GM10847 (cell line): ENCODE measurements around the gene KLHL29.

Experiments
- POLR2A ChIP-seq: IDR thresholded peaks from 2 replicates; pipeline ENCODE4 v1.6.1; 2011; ENCODE audit not compliant: insufficient read length; ENCODE audit errors: extremely low read depth

The KLHL29 gene

GRCh38 chr2:23459032-23459431 lies 74.1 kb downstream of the KLHL29 start:
- TF ChIP-seq POLR2A, result no peak

DNA sequence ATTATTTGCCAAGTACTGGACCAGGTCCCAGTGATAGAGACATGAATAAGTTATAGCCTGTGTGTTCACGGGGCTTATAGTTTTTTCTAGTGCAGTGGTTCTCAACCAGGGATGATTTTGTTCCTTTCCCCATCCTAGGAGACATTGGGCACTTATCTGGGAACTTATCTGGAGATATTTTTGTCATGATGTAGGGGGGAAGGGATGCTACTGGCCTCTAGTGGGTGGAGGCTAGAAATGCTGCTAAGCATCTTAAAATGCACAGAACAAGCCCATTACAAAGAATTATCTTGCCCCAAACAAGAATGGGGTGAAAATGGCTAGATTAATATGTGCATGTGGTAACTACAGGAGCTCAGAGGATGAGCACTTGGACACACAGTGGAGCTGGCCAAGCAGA lies 75.2 kb downstream of the KLHL29 start:
- no peak for TF ChIP-seq POLR2A

- no peak for TF ChIP-seq POLR2A
These were observed 76.0 kb downstream of the KLHL29 start for GRCh38 chr2:23460993-23461392.

DNA sequence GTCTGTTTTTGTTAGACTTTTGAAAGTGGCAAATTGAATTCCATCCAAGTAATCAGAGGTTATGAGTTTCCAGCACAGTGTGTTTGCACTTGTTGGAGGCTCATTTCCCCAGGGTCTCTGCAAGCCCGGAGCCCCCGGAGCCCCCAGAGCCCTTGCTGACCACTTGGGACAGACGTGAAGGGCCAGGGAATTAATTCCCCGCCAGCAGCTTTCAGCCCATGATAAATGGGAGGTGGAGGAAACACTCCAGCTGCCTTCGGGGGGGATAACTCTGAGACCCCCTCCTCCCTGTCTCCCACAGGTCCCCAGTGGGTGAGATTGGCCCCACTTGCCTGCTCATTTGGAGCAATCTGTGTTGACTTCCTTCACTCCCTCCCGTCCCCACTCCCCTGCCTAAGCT lies 79.2 kb downstream of the KLHL29 start:
- no peak for TF ChIP-seq POLR2A

GRCh38 chr2:23464905-23465537 lies 80.0 kb downstream of the KLHL29 start:
- no peak for TF ChIP-seq POLR2A

GRCh38 chr2:23465936-23466335 lies 81.0 kb downstream of the KLHL29 start:
- TF ChIP-seq POLR2A, result no peak

DNA sequence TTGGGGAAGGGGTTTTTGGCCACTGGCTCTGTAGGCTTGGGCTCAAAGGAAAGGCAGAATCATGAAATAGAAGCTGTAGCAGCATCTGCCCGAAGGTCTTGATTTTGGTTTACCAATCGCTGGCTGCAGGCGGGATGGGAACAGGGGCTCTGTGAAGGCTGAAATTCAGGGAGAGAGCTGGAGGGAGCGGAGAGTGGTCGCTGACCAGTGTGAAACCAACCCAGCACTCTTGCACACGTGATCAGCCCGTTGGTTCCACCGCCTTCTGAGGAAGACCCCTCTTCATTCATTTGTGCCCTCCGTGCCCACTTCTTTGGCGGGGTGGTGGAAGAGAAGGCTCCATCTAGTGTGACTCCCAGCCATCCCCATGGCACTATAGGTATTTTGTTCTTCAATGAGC lies 82.6 kb downstream of the KLHL29 start:
- TF ChIP-seq POLR2A, result no peak

DNA sequence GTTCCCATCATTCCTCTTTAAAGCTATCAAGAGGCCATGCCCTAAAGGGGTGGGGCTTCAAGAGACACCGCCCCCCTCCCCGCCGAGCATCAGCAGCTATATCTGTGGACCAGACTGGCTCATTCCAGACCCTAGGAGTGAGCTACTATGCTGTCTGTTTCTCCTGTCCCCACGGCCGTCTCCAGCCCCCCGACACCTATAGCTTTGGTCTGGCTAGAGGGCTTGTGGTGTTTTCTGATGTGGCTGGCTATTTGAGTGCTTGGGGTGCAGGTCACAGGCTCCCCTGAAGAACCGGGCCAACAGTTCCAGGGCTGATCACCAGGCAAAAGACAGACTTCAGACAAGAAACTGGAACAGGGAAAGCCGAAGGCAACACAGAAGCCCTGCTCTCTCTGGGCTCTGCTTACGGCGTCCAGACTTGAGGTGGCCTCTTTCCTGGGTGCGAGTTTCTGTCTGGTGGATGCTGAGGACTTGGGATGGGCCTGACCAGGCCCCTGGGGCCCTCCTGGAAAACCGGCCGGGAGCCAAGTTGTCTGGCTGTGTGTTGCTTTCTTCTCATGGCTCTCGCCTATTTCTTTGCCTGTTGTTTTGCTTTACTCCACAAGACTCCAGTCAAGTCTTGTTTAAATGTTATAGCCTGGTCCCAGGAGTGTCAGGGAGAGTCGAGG lies 83.6 kb downstream of the KLHL29 start:
- no peak for TF ChIP-seq POLR2A

DNA sequence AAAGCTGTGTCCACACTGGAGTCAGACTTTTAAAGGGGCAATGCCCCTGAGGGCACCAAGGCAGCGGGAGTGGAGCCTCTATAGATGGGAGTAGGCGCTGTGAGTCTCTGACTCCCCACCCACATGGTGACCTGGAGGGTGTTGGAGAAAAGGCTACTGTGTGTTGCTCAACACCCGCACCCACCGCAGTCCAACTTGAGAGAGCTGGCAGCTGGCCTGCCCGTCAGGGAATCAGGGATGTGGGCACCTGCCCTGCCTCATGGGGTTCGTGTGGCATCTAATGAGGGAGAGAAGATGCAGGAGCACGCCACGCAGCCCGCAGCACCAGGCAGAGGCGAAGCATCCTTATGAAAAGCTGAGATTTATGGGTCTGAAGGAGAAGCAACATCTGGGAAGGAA lies 84.2 kb downstream of the KLHL29 start:
- TF ChIP-seq POLR2A, result no peak

- TF ChIP-seq POLR2A, result no peak
These were observed 90.1 kb downstream of the KLHL29 start for GRCh38 chr2:23475036-23475435.

GRCh38 chr2:23475473-23475872 lies 90.5 kb downstream of the KLHL29 start:
- TF ChIP-seq POLR2A, result no peak

DNA sequence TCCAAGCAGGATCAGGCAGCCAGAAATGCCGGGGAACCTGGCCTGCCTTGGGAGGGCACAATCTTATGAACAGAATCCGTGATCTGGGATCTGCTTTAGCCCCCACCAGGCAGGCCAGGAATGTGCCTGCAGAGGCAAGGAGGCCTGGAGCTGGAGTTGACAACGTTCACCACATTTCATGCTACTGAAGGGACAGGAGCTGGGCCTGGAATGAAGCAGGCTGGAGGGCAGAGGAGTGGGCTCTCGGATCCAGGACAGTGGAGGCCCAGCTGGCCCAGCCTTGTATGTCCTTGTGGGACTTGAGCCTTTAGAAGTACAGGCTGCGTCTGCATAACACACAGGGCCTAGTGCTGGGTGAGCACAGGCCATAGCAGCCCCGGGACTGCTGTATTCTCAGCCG lies 91.8 kb downstream of the KLHL29 start:
- no peak for TF ChIP-seq POLR2A

DNA sequence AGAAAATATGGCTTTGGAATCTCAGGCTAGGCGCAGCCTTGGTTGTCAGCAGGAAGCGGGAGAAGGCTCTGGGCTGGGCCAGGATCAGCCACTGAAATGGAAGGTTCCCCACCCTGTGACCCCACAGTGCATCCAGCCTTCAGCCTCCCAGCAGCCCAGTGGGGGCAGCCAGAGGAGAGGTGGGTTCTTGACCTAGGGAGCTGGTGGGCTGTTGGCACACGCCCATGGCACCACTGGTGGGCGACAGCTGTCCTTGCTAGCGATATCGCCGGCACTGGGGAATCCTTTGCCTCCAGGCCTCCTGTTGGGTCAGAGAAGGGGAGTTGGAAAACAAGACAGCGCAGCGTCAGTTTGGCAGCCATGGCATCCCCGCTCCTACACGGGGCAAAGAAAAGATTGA lies 92.4 kb downstream of the KLHL29 start:
- TF ChIP-seq POLR2A, result no peak

GRCh38 chr2:23478087-23478932 lies 93.3 kb downstream of the KLHL29 start:
- TF ChIP-seq POLR2A, result no peak

DNA sequence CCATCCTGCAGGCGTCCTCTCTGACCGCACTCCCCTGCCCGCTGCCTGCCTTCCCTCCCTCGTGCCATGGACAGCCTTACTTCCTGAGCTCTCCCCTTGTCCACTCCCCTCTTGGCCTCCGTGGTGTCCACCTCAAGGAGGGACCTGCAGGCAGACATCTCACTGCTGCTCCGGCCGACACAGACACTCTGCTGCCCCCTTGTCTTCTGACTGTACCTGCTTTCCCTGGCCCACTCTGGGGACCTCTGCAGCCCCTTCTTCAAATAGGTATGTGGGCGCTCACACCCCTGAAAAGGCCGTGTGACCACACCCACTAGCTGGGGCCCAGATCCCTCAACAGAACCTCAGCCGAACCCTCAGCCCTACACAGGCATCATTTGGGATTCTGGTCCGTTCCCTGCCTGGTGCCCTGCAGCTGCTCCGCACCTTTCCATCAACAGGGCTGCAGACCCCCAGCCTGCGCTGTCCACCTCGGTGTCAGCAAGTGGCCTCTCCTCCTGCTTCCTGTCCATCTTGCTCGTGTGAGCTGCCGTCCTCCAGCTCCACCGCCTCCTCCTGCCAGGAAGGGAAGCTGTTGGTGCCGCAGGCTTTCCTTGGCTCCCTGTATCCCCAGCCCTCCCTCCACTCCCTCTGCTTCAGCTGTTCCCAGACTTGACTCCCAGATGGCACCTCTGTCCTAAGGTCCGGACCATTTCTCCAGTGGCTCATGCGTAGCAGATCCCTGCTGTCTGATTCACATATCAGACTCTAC lies 94.1 kb downstream of the KLHL29 start:
- TF ChIP-seq POLR2A, result no peak
